HG03442 (cell line): ENCODE data around the gene RGS11.

Experiments
- ATAC-seq: cut with Tn5 transposase; IDR thresholded peaks from one replicate; pipeline ENCODE4 v1.9.1; 2021; ENCODE audit warnings: mild to moderate bottlenecking, moderate library complexity; ENCODE audit not compliant: unreplicated experiment

RGS11 gene

DNA sequence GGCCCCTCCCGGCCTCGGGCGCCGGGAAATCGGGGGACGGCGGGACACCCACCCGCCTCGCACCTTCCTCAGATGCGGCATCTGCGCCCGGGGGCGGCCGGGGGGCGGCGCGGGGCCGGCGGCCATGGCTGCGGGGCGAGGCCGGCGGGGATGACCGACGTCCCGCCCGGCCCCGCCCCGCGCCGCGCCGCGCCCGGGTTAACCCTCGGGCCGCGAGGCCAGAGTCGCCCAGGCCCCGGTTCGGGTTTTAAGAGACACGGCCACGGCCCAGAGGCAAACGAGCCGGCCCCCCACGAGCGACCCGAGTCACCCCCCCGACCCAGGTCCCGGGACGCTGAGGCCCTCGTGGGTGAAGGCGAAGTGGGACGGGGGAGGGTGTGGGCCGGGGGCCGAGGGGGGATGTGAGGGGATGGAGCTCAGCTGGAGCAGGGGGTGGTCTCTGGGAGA, at the start of gene RGS11:
Gene RGS11, minus strand, starts transcription at position 159 of the 447 bp plus-strand sequence. Its CDS starts 33 bp downstream, at position 126.
- ATAC-seq = no peak

DNA sequence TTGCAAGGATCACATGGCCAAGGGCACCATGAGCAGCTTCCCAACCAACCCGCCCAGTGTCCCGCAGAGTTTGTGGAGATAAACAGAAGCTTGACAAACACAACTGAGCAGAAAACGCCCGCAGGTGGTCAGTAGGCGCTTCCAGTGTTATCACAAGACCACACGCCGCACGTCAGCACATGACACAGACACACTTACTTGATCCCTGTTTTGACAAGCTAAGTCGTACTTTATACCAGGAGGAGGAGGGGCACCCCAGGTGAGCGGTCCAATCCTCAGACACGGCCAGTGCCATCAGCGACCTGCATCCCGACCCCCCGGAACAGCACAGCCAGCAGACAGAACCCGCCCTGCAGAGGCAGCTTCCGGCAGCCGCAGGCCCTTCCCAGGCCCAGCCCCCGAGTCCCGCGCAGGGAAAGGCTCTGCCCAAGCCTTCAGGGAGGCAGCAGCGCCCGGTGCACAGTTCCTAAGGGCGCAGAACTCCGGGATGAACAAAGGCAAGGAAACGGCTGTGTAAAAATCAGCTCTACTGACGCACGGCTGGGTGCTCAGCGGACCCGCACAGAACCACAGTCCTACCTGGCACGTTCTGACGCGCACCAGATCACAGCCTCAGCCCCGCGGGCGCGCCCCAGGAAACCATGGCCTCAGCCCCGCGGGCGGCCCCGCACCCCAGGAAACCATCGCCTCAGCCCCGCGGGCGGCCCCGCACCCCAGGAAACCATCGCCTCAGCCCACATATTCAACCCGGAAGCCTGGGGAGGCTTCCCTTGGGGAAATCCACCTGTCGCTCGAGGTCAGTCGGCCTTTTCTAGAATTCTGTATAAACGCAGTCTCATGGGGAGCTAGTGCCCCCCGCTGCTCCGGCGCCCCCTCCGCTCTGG, 48.9 kb upstream of the RGS11 start:
- no peak for ATAC-seq

DNA sequence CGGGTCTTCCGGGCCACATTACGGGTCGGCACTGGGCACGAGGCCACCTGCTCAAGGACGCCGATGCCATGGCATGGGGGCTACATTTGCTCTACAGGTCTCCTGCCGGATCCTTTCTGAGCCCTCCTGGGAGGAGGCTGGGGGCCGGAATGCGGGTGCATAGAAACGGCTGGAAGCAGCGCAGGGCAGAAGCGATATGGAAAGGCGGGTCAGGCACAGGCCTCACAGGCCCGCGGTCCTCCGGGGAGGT, 48.4 kb upstream of the RGS11 start:
- ATAC-seq = no peak

DNA sequence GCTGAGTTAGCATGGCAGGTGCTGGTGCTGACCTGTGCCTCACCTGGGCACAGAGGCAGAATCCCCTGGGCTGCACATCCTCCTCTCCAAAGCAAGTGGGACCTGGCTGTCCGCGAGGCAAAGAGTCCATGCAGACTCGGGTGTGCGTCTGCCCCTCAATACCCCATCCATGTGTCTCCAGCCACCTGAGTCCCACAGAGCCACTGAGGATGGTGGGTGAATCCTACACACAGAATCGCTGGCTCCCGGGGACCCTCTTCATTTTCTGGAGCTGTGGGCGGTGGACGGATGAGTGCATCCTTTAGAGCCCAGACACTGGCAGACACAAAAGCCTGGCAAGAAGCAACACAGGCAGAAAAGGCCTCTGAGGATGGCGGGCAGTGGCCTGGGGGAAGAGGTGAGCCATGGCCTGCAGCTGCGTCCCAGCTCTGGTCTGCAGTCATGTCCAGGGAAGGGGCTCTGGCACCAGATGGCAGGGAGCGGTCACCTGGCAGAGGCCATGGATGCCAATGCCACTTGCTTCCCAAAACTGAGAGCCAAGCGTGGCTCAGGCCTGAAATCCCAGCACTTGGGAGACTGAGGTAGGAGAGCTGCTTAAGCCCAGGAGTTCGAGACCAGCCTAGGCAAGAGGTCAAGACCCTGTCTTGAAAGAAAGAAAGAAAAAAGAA, 46.9 kb upstream of the RGS11 start:
- no peak for ATAC-seq

DNA sequence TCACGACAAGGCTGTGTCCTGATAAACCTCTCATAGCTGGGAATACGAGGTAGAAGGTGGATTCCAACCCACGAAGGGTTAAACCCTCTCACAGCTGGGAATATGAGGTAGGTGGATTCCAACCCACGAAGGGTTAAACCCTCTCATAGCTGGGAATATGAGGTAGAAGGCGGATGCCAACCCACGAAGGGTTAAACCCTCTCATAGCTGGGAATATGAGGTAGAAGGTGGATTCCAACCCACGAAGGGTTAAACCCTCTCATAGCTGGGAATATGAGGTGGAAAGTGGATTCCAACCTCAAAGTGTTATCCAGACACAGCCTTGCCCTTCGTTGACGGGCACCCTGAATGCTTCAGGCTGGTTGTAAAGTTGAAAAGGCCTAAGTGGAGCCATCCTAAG, 45.8 kb upstream of the RGS11 start:
- no peak for ATAC-seq

DNA sequence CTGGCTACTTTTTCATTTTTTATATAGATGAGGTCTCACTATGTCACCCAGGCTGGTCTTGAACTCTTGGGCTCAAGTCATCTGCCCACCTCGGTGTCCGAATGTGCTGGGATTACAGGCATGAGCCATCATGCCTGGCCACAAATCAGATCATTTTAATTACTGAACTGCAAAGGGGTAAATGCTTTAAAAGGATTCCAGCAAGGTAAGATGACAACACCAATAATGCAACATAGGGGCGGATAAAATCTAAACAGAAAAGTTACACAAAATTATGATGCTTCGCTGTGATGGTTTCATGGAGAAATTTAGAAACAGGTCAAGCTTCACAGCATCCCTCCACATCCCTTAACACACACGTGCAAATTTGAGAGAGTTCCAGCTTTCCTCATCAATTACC, 44.5 kb upstream of the RGS11 start:
- no peak for ATAC-seq

DNA sequence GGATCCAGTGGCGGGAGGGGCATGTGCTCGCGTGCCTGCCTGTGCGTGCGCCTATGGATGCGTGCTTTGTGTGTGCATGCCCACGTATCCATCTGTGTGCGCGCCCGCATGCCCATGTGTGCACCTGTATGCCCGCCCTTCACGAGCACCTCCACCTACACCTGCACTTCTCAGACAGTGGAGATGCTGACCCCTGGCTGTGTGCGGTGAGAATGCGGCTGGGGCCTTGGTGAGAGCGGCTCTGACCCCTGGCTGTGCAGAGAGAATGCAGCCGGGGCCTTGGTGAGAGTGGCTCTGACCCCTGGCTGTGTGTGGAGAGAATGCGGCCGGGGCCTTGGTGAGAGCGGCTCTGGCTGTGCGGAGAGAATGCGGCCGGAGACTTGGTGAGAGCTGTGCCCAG, 42.9 kb upstream of the RGS11 start:
- no peak for ATAC-seq

DNA sequence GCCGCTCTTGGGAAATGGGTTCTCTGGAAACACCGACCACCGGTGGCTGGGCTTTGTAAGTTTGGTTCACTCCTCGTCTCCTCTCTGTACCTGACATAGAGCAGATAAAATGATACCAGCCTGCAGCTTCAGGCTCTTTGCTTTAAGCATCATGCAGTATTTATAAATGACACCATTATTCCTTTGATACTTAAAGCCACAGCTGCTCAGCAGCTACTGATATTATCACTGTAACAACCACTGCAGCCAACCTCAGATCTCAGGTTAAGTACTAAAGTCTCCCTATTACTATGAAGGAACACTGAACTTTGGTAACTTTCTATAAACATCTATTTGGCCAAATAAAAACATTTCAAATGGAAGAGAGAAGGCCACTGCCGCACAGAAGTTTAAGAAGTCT, 41.8 kb upstream of the RGS11 start:
- no peak for ATAC-seq

DNA sequence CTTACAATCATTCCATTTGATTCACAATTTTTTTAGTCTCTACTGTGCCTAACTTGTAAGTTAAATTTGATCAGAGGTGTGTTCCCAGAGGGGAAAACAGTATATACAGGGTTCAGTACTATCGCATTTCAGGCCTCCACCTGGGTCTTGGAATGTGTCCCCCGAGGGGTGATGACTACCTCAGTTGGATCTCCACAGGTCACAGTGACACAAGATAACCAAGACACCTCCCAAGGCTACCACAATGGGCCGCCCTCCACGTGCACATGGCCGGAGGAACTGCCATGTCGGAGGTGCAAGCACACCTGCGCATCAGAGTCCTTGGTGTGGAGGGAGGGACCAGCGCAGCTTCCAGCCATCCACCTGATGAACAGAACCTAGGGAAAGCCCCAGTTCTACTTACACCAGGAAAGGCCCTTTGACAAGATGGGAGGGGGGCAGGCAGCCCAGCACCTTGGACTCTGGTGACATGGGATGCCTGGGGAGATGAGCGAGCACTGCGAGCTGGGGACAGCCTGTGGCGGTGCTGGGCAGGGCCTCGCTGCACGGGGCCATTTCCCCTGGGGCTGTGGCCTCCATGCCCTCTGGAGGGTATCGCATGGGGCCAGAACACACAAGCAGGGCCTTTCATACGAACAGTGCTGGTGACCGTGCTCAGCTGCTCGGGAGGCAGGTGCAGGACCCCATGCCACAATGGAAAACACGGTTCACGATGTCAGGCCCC, 41.2 kb upstream of the RGS11 start:
- ATAC-seq = no peak

DNA sequence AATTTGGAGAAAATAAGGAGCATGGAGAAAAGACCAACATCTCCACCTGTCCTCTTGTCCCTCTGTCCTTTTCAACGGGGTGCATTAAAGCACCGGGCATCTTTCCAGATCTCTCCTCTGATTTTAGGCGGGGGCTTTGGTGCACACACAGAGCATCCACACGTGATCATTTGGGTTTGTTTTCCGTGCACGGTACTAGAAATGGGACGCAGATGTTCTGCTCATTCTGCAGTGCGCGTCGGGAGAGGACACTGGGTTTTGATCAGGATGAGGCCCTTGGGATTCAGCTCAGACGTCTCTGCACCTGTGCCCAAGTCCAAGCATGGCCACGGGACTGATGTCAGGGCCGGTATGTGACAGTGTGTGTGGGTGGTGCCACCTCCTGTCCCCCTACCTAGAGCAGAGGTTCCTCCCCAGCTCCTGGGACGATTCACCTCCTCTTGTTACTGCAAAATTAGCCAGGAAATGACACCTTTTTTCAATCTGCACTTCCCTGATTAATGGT, 39.1 kb upstream of the RGS11 start:
- no peak for ATAC-seq

DNA sequence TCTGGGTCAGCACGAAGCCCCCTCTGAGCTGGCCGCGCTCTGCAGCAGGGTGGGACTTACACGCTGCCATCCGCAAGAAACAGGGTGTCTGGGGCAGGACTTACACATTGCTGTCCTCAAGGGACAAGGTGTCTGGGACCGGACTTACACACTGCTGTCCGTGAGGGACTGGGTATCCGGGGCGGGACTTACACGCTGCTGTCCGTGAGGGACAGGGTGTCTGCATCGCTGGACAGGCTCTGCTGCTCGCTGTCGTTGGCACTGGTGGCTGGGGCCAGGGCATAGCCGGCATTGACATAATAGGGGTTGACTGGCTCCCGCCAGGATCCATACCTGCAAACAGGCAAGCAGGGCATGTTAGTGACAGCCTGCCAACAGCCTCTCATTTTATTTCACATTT, 38.6 kb upstream of the RGS11 start:
- no peak for ATAC-seq

DNA sequence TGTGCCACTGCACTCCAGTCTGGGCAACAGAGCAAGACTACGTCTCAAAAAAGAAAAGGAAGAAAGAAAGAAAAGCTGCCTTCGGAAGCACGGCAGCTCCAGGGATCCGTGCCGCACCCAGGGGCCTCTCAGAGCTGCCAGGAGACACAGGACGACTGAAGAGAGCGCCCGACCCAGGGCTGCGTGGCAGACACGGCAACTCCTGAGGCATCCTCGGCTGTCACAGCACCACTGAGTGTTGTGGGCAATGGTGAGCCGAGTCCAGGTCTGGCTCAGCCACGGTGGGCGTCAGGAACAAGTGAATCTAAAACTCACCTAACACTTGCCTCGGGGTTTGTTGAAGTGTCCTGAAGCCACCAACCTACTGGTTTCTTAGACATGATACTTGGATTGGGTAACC, 36.0 kb upstream of the RGS11 start:
- no peak for ATAC-seq

DNA sequence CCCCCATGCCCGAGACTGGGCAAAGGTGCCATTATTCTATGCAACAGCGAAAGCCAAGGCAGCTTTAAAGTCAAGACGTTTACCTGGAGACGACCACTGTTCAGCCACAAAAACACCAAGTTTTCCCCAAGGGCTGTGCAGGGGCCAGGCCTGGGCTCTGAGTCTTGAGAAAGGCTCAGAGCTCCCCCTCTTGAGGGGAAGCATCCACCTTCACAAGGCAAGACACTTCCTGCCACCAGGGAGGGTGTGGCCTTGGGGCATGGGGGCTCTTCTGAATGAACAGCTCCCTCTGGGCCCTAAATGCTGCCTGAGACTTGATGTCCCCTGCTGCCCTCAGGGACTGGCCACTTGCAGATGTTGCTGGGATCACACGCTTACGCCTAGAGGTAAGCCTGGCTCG, 33.7 kb upstream of the RGS11 start:
- ATAC-seq = no peak

DNA sequence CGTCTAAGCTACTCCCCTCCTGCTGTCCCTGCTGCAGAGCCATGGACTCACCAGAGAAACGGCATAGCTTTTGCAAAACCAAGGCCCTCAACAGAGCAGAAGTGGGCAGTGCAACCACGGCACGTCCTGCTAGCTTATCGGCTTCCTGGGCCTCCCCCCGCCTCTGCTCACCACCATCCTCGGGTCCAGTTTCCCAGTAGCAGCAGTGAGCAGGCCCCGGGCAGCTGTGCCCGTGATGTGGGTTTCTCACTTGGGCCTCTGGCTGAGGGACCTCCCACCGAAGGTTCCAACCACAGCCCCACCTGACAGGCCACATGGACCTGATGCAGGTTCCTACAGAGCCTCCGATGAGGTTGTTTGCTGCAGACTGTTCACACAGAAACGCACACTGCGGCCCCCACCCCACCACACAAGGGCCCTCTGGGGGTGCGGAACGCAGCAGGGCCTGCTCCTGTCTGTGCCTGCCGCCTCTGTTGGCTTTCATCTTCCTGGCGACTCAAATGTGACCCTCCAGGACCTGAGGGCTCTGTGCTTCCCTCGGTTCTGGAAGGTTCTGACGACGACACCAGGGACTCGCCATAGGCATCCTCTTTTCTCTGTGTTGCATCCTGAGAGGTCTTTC, 32.1 kb upstream of the RGS11 start:
- ATAC-seq = no peak

DNA sequence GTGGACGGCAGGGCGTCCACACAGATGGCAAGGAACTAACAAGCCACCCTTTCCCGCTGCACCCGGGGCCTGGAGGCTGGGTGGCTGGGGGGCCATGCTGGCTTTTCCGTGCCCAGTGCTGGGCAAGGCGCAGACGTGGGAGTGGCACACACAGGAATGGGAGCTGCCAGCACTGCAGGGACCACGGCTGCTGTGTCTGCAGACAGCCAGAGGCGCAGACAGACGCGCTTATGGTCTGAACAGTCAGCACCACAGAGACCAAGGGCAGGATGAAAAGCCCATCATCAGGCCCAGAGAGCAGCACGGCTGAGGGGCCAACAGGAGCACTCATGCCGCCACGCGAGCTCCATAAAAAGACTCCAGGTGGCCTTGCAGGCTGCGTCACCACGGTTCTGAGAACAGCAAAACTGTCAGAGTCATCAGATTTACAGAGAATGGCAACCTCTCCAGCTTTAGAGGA, 31.2 kb upstream of the RGS11 start:
- no peak for ATAC-seq

DNA sequence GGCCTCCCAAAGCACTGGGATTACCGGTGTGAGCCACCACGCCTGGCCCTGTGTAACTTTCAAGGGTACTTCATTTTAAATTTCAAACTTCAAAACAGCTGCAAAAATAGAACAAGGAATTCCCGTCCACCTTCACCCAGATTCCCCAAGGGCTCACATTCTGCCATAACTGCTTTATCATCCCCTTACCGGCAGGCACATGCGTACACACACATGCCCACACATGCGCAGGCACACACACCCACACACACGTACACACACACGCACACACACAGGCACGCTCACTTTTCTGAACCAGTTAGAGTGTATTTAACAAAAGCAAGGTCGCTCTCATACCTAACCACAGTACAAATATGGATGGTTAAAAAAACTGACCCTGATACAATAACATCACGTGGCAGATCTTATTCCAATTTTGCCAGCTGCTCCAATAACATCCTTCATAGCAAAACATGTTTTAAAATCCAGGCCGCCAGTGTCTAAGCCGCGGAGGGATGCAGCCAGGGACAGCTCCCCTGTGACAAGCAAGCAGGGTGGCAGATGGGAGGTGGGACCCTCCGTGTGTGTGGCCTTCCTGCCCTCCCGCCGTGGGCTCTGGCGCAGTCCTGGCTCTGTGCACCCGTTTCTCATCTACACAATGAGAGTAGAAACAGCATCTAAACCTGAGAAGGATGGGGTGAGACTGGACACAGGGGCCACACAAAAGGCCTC, 30.3 kb upstream of the RGS11 start:
- ATAC-seq = no peak

DNA sequence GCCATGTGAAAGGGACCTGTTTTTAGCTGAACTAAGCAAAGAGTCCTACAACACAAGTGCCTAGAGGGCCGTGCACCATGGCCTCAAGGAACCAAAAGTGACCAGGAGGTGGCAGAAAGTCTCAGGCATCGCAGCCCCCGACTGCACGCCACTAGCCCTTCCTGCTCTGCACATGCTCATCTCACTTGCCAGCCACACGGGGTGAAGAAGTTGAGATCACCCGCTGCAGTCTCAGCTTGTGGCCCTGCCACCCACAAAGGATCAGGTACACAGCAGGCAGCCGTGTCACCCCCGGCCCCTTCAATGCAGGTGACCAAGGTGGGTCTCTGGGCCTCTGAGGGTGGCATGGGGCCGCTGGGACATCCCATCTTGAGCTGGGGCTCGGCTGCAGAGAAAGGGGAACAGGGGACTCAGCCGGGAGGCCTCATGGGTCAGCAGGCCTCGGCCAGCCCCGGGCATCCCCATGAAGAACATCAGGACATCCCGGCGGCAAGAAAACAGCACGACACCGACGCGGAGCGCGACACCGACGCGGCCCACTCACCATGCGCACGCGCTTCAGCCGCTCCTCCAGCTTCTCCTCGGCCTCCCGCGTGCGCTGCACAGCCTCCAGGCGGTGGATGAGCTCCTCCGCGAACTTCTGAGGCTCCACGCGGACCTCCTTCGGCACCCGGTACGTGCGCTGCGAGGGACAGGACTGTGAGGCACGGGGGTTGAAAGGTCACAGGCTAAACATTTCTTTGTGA, 28.2 kb upstream of the RGS11 start:
- ATAC-seq = no peak

DNA sequence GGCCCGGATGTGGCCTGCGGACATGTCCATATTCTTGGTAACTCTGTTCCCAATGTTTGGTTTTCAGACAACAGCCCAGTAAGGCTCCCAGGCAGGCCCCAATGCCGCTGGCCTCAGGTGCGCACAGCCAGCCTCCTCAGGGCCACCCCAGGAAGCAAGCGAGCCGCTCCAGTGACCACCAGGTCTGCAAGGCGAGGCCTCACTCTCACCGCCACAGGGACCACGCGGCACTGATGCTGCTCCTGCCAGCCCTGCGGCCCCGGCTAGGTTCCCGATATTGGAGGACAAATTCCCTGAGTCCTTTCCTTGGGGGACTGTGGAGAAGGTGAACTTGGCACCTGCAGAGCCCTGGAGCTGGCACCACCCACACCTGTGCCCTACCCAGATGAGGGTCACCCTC, 26.2 kb upstream of the RGS11 start:
- ATAC-seq = no peak

DNA sequence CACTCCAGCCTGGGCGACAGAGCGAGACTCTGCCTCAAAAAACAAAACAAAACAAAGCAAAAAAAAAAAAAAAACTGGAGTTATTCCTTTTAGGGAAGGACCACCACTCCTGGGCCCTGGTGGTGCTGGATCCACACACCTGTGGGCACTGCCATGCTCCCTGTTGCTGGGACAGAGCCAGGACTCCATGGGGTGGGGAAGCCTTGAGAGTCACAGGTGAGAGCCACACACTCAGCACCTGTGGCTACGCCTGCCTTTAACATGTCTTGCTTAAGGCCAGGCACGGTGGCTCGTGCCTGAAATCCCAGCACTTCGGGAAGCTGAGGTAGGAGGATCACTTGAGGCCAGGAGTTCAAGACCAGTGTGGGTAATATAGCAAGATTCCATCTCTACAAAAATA, 25.5 kb upstream of the RGS11 start:
- ATAC-seq = no peak

DNA sequence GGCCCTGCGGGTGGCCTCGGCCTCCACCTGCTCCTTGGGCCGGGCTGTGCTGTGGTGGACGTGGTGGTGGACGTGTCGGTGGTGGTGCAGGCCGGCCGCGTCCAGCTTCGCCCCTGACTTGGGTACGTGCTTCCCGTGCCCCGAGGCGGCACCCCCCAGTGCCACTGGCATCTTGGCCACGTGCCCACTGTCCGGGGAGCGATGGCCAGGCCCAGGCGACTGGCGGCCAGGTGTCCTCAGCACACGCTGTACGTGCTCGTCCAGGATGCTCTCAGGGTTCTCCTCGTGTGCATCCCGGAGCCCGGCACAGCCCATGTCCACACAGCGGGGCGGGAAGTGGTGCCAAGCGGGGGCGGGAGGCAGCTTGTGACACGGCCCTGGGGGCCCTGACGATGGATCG, 22.1 kb upstream of the RGS11 start:
- ATAC-seq = no peak
